ENCODE results near the gene PHF10.

The PHF10 gene

GRCh38 chr6:169669889-169670288, 54.4 kb downstream of the PHF10 start:
- no peak for DNase-seq

- no peak for DNase-seq
These were observed 55.2 kb downstream of the PHF10 start for GRCh38 chr6:169669147-169669546.

DNA sequence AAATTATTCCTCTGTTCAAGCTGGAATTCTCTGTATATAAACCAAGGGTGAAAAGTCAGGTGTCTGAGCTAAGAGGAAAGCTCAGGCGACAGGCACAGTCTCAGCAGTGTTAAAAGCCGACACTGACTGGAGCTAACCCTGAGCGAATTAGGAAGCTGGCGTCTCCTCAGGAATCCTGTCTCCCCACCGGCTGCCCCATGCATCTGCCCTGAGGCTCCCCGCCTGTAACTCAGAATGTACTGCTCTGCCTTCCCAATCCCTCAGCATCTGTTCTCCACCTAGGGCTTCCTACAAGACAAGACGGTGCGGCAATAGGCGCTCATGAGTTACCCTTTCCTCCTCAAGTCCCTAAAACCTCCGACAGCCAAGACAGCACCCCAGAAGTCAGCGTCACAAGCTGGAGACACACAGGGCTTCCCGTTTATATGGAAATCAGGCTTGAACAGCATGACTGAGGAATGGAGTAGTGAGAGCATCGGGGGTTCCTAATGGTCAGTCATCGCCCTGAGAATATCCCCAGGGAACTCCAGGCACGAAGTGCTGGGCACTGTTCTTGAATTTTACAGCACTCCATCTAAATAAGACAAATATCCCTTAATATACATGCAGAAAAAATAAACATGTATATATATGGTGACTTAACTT, 56.0 kb downstream of the PHF10 start:
- DNase-seq: no peak

GRCh38 chr6:169667716-169668115, 56.6 kb downstream of the PHF10 start:
- no peak for DNase-seq

DNA sequence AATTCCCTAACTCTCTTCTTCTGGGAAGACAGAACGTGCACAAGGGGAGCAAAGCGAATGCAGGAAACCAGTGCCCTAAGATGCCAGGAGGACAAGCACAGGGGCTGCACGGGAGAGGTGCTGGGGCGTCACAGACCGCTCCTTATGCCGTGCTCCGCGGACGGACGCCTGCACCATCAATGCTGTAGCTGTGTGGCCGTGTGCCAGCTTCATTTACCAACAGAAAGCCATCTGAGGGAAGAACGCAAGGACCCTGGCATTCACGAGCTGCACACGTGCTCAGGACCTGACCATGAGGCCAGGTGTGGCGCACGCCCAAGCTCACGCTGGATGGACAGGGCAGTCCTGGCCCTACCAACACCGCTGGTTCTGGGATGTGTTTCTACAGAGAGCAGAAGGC, 57.9 kb downstream of the PHF10 start:
- no peak for DNase-seq

- DNase-seq: no peak
These were observed 59.0 kb downstream of the PHF10 start for GRCh38 chr6:169665289-169665688.

DNA sequence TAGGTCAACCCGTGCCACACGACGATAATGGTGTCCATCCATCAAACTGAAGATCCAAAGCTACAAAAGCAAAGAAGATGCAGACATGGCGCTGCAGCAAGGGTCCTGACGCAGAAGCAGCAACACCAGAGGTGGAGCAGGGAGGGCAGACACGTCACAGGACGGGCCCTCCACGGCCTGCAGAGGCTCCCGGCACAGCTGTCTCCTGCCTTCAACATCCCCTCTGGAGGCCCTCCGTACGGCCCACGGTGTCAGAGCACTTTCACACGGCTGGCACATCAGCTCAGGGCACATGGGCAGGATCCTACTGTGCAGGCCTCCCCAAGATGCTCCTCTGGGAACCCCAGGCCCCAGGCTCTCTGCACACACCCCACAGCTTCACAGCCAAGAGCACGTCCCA, 60.1 kb downstream of the PHF10 start:
- DNase-seq: no peak

DNA sequence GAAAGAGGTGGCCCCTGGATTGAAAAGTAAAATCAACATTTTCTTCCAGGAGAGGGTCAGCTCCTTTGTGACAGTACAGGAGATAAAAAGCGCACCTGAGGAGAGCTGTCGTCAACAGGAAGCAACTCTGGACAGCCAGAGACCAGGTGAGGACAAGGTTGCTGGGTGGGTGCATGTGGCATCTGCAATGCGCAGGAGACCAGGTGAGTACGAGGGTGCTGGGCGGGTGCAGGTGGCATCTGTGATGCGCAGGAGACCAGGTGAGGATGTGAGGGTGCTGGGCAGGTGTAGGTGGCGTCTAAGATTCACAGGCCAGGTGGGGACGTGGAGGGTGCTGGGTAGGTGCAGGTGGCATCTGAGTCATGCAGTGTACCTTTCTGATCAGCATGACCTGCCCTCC, 60.8 kb downstream of the PHF10 start:
- no peak for DNase-seq

GRCh38 chr6:169661391-169661756, 62.9 kb downstream of the PHF10 start:
- no peak for DNase-seq

- DNase-seq: no peak
These were observed 63.4 kb downstream of the PHF10 start for GRCh38 chr6:169660751-169661390.

DNA sequence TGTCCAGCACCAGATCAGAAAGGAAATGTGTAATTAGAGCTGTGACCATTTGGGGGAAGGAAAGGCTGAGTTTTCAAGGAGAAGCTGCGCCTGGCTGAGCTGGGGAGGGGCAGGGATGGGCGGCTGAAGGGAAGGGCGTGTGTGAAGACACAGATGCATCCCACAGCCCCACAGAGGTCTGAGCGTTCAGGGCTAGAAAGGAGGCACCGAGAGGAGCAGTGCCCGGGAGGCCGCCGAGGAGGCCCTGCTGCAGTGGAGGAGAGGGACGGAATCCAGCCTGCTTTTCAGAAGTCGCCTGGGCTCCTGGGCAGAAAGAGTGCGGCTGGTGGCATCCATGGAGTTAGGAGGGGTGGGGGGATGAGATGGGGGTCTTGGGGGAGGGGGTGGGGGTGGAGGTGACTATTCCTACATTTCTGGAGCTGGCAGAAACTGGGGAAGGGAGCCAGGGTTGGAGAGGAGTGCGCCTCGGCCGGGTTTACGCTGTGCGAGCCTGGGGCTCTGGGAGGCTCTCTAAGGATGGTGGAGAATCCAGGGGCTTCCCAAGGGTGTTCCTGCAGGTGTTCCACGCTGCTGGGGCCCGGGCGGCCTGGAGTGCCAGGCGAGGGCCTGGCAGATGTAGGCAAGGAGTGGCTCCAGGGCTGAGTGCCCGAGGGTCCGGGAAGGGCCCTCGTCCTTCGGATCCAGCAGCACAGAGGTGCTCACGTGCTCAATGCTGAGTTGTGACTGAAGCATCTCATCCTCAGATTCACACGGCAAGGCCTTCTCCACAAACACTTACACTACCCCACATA, 64.3 kb downstream of the PHF10 start:
- no peak for DNase-seq

DNA sequence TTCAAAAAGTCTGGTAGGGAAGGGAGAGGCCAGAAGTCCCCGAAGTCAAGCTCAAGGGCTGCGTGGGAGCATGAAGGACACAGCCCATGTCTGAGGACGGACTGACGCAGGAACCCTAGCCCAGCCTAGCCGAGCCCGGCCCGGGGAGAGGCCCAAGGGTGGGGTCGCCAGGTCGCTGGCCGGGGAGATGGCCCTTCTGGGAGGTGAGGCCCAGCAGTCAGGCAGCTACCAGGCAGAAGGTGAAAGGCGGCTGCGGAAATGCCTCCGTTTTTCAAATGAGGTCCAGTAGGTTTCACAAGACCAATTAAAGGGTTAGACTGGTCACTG, 67.1 kb downstream of the PHF10 start:
- no peak for DNase-seq

GRCh38 chr6:169656546-169657283, 67.6 kb downstream of the PHF10 start:
- DNase-seq: no peak

DNA sequence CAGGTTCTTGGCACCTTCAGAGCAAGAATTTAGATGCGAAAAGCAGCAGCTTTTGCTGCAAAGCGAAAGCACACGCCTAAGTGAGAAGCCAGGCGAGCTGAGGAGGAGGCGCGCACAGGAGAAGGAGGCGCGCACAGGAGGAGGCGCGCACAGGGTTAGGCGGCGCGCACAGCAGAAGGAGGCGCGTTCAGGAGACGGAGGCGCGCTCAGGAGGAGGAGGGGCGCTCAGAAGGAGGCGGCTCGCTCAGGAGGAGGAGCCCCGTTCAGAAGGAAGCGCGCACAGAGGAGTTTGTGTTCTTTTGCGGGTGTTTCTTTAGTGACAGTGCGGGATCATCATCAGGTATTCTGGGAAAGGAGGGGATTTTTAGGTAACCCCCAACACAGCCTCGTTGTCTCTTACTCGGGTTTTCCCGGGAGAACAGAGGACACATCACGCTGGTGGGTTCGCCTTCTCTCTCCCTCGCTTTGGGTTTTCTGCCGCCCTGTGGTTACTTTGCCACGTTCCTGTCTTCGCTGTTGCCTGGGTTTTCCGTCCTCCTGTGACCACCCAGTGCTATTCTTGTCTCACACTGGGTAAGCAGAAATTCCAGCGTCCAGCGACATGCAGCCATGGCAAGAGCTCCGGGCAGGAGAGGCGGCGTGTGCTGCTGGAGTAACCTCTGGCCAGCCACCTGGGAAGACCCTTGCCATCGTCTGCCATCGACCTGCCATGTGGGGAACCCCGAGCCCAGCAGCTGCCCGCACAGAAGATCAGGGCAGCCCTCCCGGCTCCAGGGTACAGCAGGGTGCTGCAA, 69.5 kb downstream of the PHF10 start:
- DNase-seq: peak; percentile 39

Measured in effector CD8-positive, alpha-beta T cell (primary cell).